ENCODE results near the gene EHBP1L1. TPM values are rescaled to one million over a fixed set of nuclear protein-coding genes. Genes with fewer than 3 reads are reported as not detected.

The EHBP1L1 gene
- total and polyA plus RNA-seq, 4 donors = 53.2 to 316 (median 250) TPM

- intact Hi-C loops (cut with DNase I) = loop anchor here (2.0 to 5.0 kb wide), 2 partner anchors 15 to 50 kb away; partner anchors contain the start of gene EHBP1L1 (in 1 of the 2)
These were observed 16.3 kb downstream of the EHBP1L1 start for GRCh38 chr11:65591939-65592857.

GRCh38 chr11:65592858-65593517 is 17.1 kb downstream of the EHBP1L1 start:
- H3K4me1 ChIP-seq (ENCODE audit: control insufficient read depth in 1 of 2, insufficient read depth in 2 of 2, low read length in 2 of 2) = no peaks in the 10 kb centered on the region
- intact Hi-C loops (cut with DNase I) = loop anchor here (2.0 to 5.0 kb wide), 2 partner anchors 16 to 51 kb away; partner anchors contain the start of gene EHBP1L1 (in 1 of the 2)
- H3K9me3 ChIP-seq (ENCODE audit: control insufficient read depth, low read length) = no peaks in the 10 kb centered on the region
- WGBS, 2 donors = 81 to 82% methylated on average over 22 of the region's 22 CpGs
- peaks cover 0 to 6% of the 10 kb centered on the region in 2 donors for H3K36me3 ChIP-seq (ENCODE audit: control insufficient read depth in 1 of 2, insufficient read depth in 2 of 2, low read length in 1 of 2)
- H3K4me3 ChIP-seq (ENCODE audit: low read length in 2 of 2) = no peak overlapping the region
- H3K27ac ChIP-seq (ENCODE audit: low read depth in 1 of 2, low read length in 2 of 2) = no peak overlapping the region
- ATAC-seq (ENCODE audit: low FRiP score) = no peak
- DNase-seq = no peak
- no peaks in the 10 kb centered on the region for H3K27me3 ChIP-seq (ENCODE audit: control insufficient read depth in 1 of 2, insufficient read depth in 2 of 2, low read length in 1 of 2)

More at GRCh38 chr11:65591939-65592857, 16.3 kb downstream of the EHBP1L1 start:
- ATAC-seq (ENCODE audit: low FRiP score) (peak; percentile 16), DNase-seq (peak in 1 of 2 donors; percentile 80)
- no peaks in the 10 kb centered on the region for H3K9me3 ChIP-seq (ENCODE audit: control insufficient read depth, low read length)
- H3K4me3 ChIP-seq (ENCODE audit: low read length in 2 of 2) = no peak overlapping the region
- H3K36me3 ChIP-seq (ENCODE audit: control insufficient read depth in 1 of 2, insufficient read depth in 2 of 2, low read length in 1 of 2) = peaks cover 0 to 6% of the 10 kb centered on the region in 2 donors
- H3K27me3 ChIP-seq (ENCODE audit: control insufficient read depth in 1 of 2, insufficient read depth in 2 of 2, low read length in 1 of 2) = no peaks in the 10 kb centered on the region
- H3K27ac ChIP-seq (ENCODE audit: low read depth in 1 of 2, low read length in 2 of 2) = no peak overlapping the region
- peaks cover 0 to 2% of the 10 kb centered on the region in 2 donors for H3K4me1 ChIP-seq (ENCODE audit: control insufficient read depth in 1 of 2, insufficient read depth in 2 of 2, low read length in 2 of 2)
- 80 to 81% methylated on average over 79 to 106 of the region's 106 CpGs for WGBS, 2 donors

- intact Hi-C loops (cut with DNase I) = loop anchor here (2.0 to 5.0 kb wide), 2 partner anchors 17 to 51 kb away; partner anchors contain the start of gene EHBP1L1 (in 1 of the 2)
- no peak overlapping the region for H3K4me3 ChIP-seq (ENCODE audit: low read length in 2 of 2)
These were observed 17.9 kb downstream of the EHBP1L1 start for GRCh38 chr11:65593518-65594414.

GRCh38 chr11:65595131-65595530 is 19.3 kb downstream of the EHBP1L1 start:
- intact Hi-C loops (cut with DNase I) = no loop called here
- Histone ChIP-seq H3K27ac (ENCODE audit: low read depth in 1 of 2, low read length in 2 of 2) (no peak overlapping the region), H3K27me3 (ENCODE audit: control insufficient read depth in 1 of 2, insufficient read depth in 2 of 2, low read length in 1 of 2) (no peaks in the 10 kb centered on the region), H3K4me3 (ENCODE audit: low read length in 2 of 2) (no peak overlapping the region), H3K9me3 (ENCODE audit: control insufficient read depth, low read length) (no peaks in the 10 kb centered on the region), H3K36me3 (ENCODE audit: control insufficient read depth in 1 of 2, insufficient read depth in 2 of 2, low read length in 1 of 2) (peaks cover 0 to 2% of the 10 kb centered on the region in 2 donors), H3K4me1 (ENCODE audit: control insufficient read depth in 1 of 2, insufficient read depth in 2 of 2, low read length in 2 of 2) (no peaks in the 10 kb centered on the region)
- 68 to 74% methylated on average over 3 of the region's 3 CpGs for WGBS, 2 donors
- ATAC-seq (ENCODE audit: low FRiP score) = no peak
- no peak for DNase-seq

More at GRCh38 chr11:65593518-65594414, 17.9 kb downstream of the EHBP1L1 start:
- H3K27ac ChIP-seq (ENCODE audit: low read depth in 1 of 2, low read length in 2 of 2) = no peak overlapping the region
- ATAC-seq (ENCODE audit: low FRiP score) (peak; percentile 62), DNase-seq (peak; percentile 75 to 83)
- no peaks in the 10 kb centered on the region for H3K4me1 ChIP-seq (ENCODE audit: control insufficient read depth in 1 of 2, insufficient read depth in 2 of 2, low read length in 2 of 2)
- 53 to 55% methylated on average over 26 of the region's 26 CpGs for WGBS, 2 donors
- no peaks in the 10 kb centered on the region for H3K9me3 ChIP-seq (ENCODE audit: control insufficient read depth, low read length)
- H3K27me3 ChIP-seq (ENCODE audit: control insufficient read depth in 1 of 2, insufficient read depth in 2 of 2, low read length in 1 of 2) = no peaks in the 10 kb centered on the region
- H3K36me3 ChIP-seq (ENCODE audit: control insufficient read depth in 1 of 2, insufficient read depth in 2 of 2, low read length in 1 of 2) = peaks cover 0 to 6% of the 10 kb centered on the region in 2 donors

- Histone ChIP-seq H3K4me1 (ENCODE audit: control insufficient read depth in 1 of 2, insufficient read depth in 2 of 2, low read length in 2 of 2) (no peaks in the 10 kb centered on the region), H3K27me3 (ENCODE audit: control insufficient read depth in 1 of 2, insufficient read depth in 2 of 2, low read length in 1 of 2) (no peaks in the 10 kb centered on the region), H3K4me3 (ENCODE audit: low read length in 2 of 2) (no peak within 1 kb of the TSS), H3K36me3 (ENCODE audit: control insufficient read depth in 1 of 2, insufficient read depth in 2 of 2, low read length in 1 of 2) (peaks cover 0 to 2% of the 10 kb centered on the region in 2 donors), H3K27ac (ENCODE audit: low read depth in 1 of 2, low read length in 2 of 2) (no peak within 1 kb of the TSS), H3K9me3 (ENCODE audit: control insufficient read depth, low read length) (no peaks in the 10 kb centered on the region)
- ATAC-seq (ENCODE audit: low FRiP score) (no peak), DNase-seq (no peak)
- 56 to 64% methylated on average over 12 of the region's 12 CpGs for WGBS, 2 donors
- intact Hi-C loops (cut with DNase I) = no loop called here
These were observed 19.9 kb downstream of the EHBP1L1 start, which contains the start of gene KCNK7 for GRCh38 chr11:65595543-65596281. Gene KCNK7 (minus strand): TSS chr11:65595800. CDS start chr11:65595772, 28 bp downstream.

- intact Hi-C loops (cut with DNase I) = no loop called here
- ATAC-seq (ENCODE audit: low FRiP score) = no peak
- Histone ChIP-seq H3K27me3 (ENCODE audit: control insufficient read depth in 1 of 2, insufficient read depth in 2 of 2, low read length in 1 of 2) (no peaks in the 10 kb centered on the region), H3K4me1 (ENCODE audit: control insufficient read depth in 1 of 2, insufficient read depth in 2 of 2, low read length in 2 of 2) (no peaks in the 10 kb centered on the region), H3K27ac (ENCODE audit: low read depth in 1 of 2, low read length in 2 of 2) (no peak overlapping the region), H3K9me3 (ENCODE audit: control insufficient read depth, low read length) (no peaks in the 10 kb centered on the region), H3K36me3 (ENCODE audit: control insufficient read depth in 1 of 2, insufficient read depth in 2 of 2, low read length in 1 of 2) (peaks cover 0 to 2% of the 10 kb centered on the region in 2 donors), H3K4me3 (ENCODE audit: low read length in 2 of 2) (no peak overlapping the region)
- DNase-seq = no peak
- 65 to 74% methylated on average over 6 of the region's 6 CpGs for WGBS, 2 donors
These were observed 20.7 kb downstream of the EHBP1L1 start for GRCh38 chr11:65596520-65596919.

- DNase-seq (no peak), ATAC-seq (ENCODE audit: low FRiP score) (no peak)
- Histone ChIP-seq H3K4me3 (ENCODE audit: low read length in 2 of 2) (no peak overlapping the region), H3K27me3 (ENCODE audit: control insufficient read depth in 1 of 2, insufficient read depth in 2 of 2, low read length in 1 of 2) (no peaks in the 10 kb centered on the region), H3K9me3 (ENCODE audit: control insufficient read depth, low read length) (no peaks in the 10 kb centered on the region), H3K36me3 (ENCODE audit: control insufficient read depth in 1 of 2, insufficient read depth in 2 of 2, low read length in 1 of 2) (no peaks in the 10 kb centered on the region), H3K27ac (ENCODE audit: low read depth in 1 of 2, low read length in 2 of 2) (no peak overlapping the region), H3K4me1 (ENCODE audit: control insufficient read depth in 1 of 2, insufficient read depth in 2 of 2, low read length in 2 of 2) (no peaks in the 10 kb centered on the region)
- intact Hi-C loops (cut with DNase I) = no loop called here
- 87% methylated on average over 13 to 16 of the region's 16 CpGs for WGBS, 2 donors
These were observed 22.4 kb downstream of the EHBP1L1 start for GRCh38 chr11:65598258-65598699.
